OCI-LY7 (cell line): ENCODE data around the gene KCNJ16. TPM values are rescaled to one million over a fixed set of nuclear protein-coding genes. Genes with fewer than 3 reads are reported as not detected.
"Not testable (repeated sequence)": the region's sequence is repeated elsewhere in the genome, so short reads cannot be mapped to it uniquely, and the experiment has no call there.

ENCODE experiments used
- BruUV-seq: library from RNA; stranded (reverse); fragments of 400-500 nt; replicated peaks from 2 replicates; lab custom pipeline; 2021; lab: Mats Ljungman, UMichigan
- CTCF ChIA-PET: fragments of 300-600 bp; sonication (Branson Sonifier 250); formaldehyde crosslinking; loops from one replicate; lab custom pipeline; 2022; ENCODE audit warnings: antibody characterized with exemption; ENCODE audit not compliant: unreplicated experiment; lab: Charles Lee
- POLR2A ChIA-PET: fragments of 300-600 bp; sonication (Branson Sonifier 250); formaldehyde crosslinking; loops from one replicate; lab custom pipeline; 2022; ENCODE audit warnings: antibody characterized with exemption; lab: Charles Lee
- DNase-seq: peaks from one replicate; pipeline ENCODE4 v3.0.0-alpha.2; 2015; ENCODE audit warnings: low spot score
- H2AFZ ChIP-seq: fragments of 200-600 bp; sonication (generic), shearing (Covaris generic); 2 replicates; pipeline ENCODE4 v1.6.1; 2014; ENCODE audit warnings: mild to moderate bottlenecking, antibody characterized with exemption, low read length, moderate library complexity
- H3K27ac ChIP-seq: fragments of 200-600 bp; sonication (generic); 2 replicates; pipeline ENCODE4 v1.5.1; 2014; ENCODE audit warnings: mixed run types, low read depth, mild to moderate bottlenecking, moderate library complexity, low read length, inconsistent platforms; ENCODE audit not compliant: poor library complexity, severe bottlenecking
- H3K36me3 ChIP-seq: fragments of 200-600 bp; sonication (generic); 2 replicates; pipeline ENCODE4 v1.6.1; 2014; ENCODE audit warnings: mild to moderate bottlenecking, antibody characterized with exemption, low read length, moderate library complexity, mixed read lengths; ENCODE audit not compliant: insufficient read depth
- H3K4me1 ChIP-seq: fragments of 200-600 bp; sonication (generic); 2 replicates; pipeline ENCODE4 v1.5.1; 2014; ENCODE audit warnings: mild to moderate bottlenecking, low read length; ENCODE audit not compliant: insufficient read depth, poor library complexity, severe bottlenecking
- H3K4me2 ChIP-seq: fragments of 200-600 bp; sonication (generic); 2 replicates; pipeline ENCODE4 v1.6.1; 2014; ENCODE audit warnings: mild to moderate bottlenecking, low read length
- H3K4me3 ChIP-seq: fragments of 200-600 bp; sonication (generic); 2 replicates; pipeline ENCODE4 v1.5.1; 2014; ENCODE audit warnings: mild to moderate bottlenecking, low read depth, low read length; ENCODE audit not compliant: poor library complexity, severe bottlenecking
- H3K79me2 ChIP-seq: fragments of 200-600 bp; sonication (generic); 2 replicates; pipeline ENCODE4 v1.6.1; 2016; ENCODE audit warnings: low read depth, mild to moderate bottlenecking, low read length, moderate library complexity, mixed read lengths; ENCODE audit not compliant: insufficient read depth
- H3K9me2 ChIP-seq: fragments of 200-600 bp; sonication (generic); 2 replicates; pipeline ENCODE4 v1.6.1; 2016; ENCODE audit warnings: mild to moderate bottlenecking, low read length, mixed read lengths; ENCODE audit not compliant: insufficient read depth
- H3K9me3 ChIP-seq: fragments of 200-600 bp; sonication (generic); 2 replicates; pipeline ENCODE4 v1.6.1; 2014; ENCODE audit warnings: mild to moderate bottlenecking, mixed run types, low read length, mixed read lengths
- H4K20me1 ChIP-seq: fragments of 200-600 bp; sonication (generic); 2 replicates; pipeline ENCODE4 v1.6.1; 2014; ENCODE audit warnings: mild to moderate bottlenecking, antibody characterized with exemption, low read length, moderate library complexity, mixed read lengths; ENCODE audit not compliant: insufficient read depth
- EZH2phosphoT487 ChIP-seq: fragments of 200-600 bp; sonication (generic); IDR thresholded peaks from 2 replicates; pipeline ENCODE4 v1.6.1; 2018; ENCODE audit warnings: low read depth, borderline replicate concordance, mild to moderate bottlenecking, mixed run types, antibody characterized with exemption, low read length, moderate library complexity, mixed read lengths
- intact Hi-C: fragments of 100-400 bp; cut with micrococcal nuclease; formaldehyde crosslinking; loops from one replicate; pipeline ENCODE4 v1.10.0; 2022; ENCODE audit not compliant: unreplicated experiment
- total RNA-seq, 2 experiments: library from RNA; depleted of rRNA in 1 of 2; stranded (reverse); fragments of >200 nt in 1 of 2; shearing (Covaris generic) in 1 of 2; gene quantifications; 2 replicates each; pipeline ENCODE4 v1.2.3, GENCODE V29; 2014 to 2022
- TF ChIP-seq, protein P1 (sequence below): fragments of 200-600 bp; sonication (generic); conservative IDR thresholded peaks from 2 replicates; pipeline ENCODE4 v1.5.1; 2014; ENCODE audit warnings: mild to moderate bottlenecking, antibody characterized with exemption, low read length, moderate library complexity, mixed read lengths

The KCNJ16 gene
- total RNA-seq, 2 experiments from 2014 or later = not detected

DNA sequence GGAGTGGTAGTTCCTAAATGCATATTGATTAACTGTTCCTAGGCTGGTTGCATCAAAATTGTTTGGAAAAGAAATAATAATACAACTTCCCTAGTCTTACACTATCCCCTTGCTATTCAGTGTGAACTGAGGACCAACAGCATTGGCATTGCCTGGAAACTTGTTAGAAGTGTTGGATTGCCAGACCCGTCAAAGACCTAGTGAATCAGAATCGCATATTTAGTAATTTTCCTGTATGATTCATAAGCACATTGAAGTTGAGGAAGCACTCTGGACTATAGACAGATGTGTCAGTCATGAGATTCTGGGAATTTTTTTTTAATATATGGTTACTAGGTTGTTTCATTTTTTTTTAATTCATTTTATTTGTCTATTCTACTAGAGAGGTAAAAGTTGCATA lies 34.7 kb upstream of the KCNJ16 start:
- Histone ChIP-seq H2AFZ (no peak overlapping the region), H4K20me1 (no peaks in the 10 kb centered on the region), H3K36me3 (no peaks in the 10 kb centered on the region), H3K9me2 (no peaks in the 10 kb centered on the region; the same call in 1 of the 2 replicates), H3K4me3 (no peak overlapping the region), H3K4me2 (no peak overlapping the region), H3K79me2 (no peaks in the 10 kb centered on the region), H3K4me1 (no peaks in the 10 kb centered on the region), H3K27ac (no peak overlapping the region), H3K9me3 (no peaks in the 10 kb centered on the region)
- BruUV-seq = no TSS peak
- DNase-seq = no peak
- intact Hi-C loops = no loop called here
- ChIA-PET CTCF (no interaction called here), POLR2A (no interaction called here)
- TF ChIP-seq EZH2phosphoT487 = no peak
- TF ChIP-seq, protein P1, sequence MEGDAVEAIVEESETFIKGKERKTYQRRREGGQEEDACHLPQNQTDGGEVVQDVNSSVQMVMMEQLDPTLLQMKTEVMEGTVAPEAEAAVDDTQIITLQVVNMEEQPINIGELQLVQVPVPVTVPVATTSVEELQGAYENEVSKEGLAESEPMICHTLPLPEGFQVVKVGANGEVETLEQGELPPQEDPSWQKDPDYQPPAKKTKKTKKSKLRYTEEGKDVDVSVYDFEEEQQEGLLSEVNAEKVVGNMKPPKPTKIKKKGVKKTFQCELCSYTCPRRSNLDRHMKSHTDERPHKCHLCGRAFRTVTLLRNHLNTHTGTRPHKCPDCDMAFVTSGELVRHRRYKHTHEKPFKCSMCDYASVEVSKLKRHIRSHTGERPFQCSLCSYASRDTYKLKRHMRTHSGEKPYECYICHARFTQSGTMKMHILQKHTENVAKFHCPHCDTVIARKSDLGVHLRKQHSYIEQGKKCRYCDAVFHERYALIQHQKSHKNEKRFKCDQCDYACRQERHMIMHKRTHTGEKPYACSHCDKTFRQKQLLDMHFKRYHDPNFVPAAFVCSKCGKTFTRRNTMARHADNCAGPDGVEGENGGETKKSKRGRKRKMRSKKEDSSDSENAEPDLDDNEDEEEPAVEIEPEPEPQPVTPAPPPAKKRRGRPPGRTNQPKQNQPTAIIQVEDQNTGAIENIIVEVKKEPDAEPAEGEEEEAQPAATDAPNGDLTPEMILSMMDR = no peak

DNA sequence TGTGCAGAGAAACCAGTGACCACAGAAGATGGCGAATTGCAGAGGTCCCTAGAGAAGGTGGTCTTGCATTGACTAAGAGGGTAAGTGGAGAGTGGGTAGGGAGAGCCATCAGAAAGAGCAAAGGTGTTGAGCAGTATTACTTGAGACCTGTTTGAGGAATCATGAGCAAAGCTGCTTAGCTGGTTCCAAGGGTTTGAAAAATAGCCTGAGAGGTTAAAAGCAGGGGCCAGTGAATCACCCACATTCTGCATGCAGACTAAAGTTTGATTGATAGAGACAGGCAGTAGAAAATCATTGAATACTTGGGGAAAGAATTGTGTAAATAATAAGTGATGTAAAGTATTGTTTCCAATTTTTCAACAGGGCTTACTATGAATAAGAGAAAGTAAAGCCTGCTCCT lies 34.0 kb upstream of the KCNJ16 start:
- Histone ChIP-seq H3K9me3 (no peaks in the 10 kb centered on the region), H3K9me2 (no peaks in the 10 kb centered on the region; the same call in 1 of the 2 replicates), H4K20me1 (no peaks in the 10 kb centered on the region), H3K79me2 (no peaks in the 10 kb centered on the region), H3K27ac (no peak overlapping the region), H2AFZ (no peak overlapping the region), H3K4me3 (no peak overlapping the region), H3K4me1 (no peaks in the 10 kb centered on the region), H3K36me3 (no peaks in the 10 kb centered on the region), H3K4me2 (no peak overlapping the region)
- intact Hi-C loops = no loop called here
- POLR2A ChIA-PET = no interaction called here
- TF ChIP-seq, protein P1 = no peak
- no peak for TF ChIP-seq EZH2phosphoT487
- DNase-seq = no peak
- CTCF ChIA-PET = no interaction called here
- BruUV-seq = no TSS peak

DNA sequence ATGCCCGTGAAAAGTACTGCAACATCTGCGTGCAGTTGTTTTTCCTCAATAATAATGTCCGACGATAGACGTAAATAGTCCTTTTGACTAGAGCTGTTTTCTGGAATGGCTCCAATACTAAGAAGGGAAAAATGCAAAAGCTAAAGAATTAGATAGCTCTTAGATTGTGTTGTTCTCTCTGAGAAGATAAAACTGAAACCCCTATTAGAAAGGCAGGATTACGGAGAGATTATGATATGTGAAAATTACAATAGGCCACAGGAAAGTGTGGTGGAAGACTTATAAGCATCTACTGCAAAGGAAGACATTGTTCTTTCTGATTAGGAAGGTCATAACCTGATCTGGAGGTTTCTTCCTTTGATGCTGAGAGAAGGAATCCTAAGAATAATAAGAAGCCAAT lies 33.5 kb upstream of the KCNJ16 start:
- H3K9me3 ChIP-seq = no peaks in the 10 kb centered on the region
- no peaks in the 10 kb centered on the region for H3K4me1 ChIP-seq
- no peaks in the 10 kb centered on the region for H4K20me1 ChIP-seq
- POLR2A ChIA-PET = no interaction called here
- TF ChIP-seq EZH2phosphoT487 = no peak
- TF ChIP-seq, protein P1 = no peak
- CTCF ChIA-PET = no interaction called here
- DNase-seq = no peak
- no peak overlapping the region for H2AFZ ChIP-seq
- H3K79me2 ChIP-seq = no peaks in the 10 kb centered on the region
- intact Hi-C loops = no loop called here
- no peak overlapping the region for H3K4me3 ChIP-seq
- no TSS peak for BruUV-seq
- H3K9me2 ChIP-seq = no peaks in the 10 kb centered on the region; the same call in 1 of the 2 replicates
- H3K36me3 ChIP-seq = no peaks in the 10 kb centered on the region
- no peak overlapping the region for H3K27ac ChIP-seq
- H3K4me2 ChIP-seq = no peak overlapping the region

DNA sequence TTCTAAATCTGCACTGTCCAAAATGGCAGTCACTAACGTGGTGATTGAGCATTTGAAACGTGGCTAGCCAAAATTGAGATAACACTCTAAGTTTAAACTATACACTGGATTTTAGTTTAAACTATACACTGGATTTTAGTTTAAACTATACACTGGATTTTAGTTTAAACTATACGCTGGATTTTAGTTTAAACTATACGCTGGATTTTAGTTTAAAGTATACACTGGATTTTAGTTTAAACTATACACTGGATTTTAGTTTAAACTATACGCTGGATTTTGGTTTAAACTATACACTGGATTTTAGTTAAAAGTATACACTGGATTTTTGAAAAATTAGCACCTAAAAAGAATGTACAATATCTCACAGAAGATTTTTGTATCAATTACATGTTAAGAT lies 29.2 kb upstream of the KCNJ16 start:
- H3K27ac ChIP-seq, H3K4me1 ChIP-seq, H3K79me2 ChIP-seq, H3K4me2 ChIP-seq, H3K36me3 ChIP-seq, H3K9me3 ChIP-seq, H3K9me2 ChIP-seq, BruUV-seq, CTCF ChIA-PET, intact Hi-C loops, H2AFZ ChIP-seq, H4K20me1 ChIP-seq, DNase-seq, H3K4me3 ChIP-seq: not testable (repeated sequence)
- POLR2A ChIA-PET = interaction anchor here (0.9 kb wide), 1 partner anchor 8 kb away, joined by 3 read pairs; no protein-coding TSS in a partner anchor
